NCI-H2196 treated with DMSO at 0.1 percent for 48 hours (cell line): ENCODE data around the gene TMEM120B.

Experiments
- DNase-seq: peaks from one replicate; lab custom pipeline; 2025; ENCODE audit not compliant: unreplicated experiment; lab: John Stamatoyannopoulos, UW

Gene TMEM120B

GRCh38 chr12:121812921-121813896 lies 100.7 kb downstream of the TMEM120B start:
- DNase-seq, result no peak

- no peak for DNase-seq
Measured at GRCh38 chr12:121813951-121814350, 101.4 kb downstream of the TMEM120B start.

- DNase-seq, result no peak
Measured at GRCh38 chr12:121814429-121815119, 102.0 kb downstream of the TMEM120B start.

GRCh38 chr12:121815263-121815662 lies 102.7 kb downstream of the TMEM120B start:
- DNase-seq, result no peak

- DNase-seq, result no peak
Measured at GRCh38 chr12:121816925-121817647, 104.5 kb downstream of the TMEM120B start.

GRCh38 chr12:121817648-121818043 lies 105.1 kb downstream of the TMEM120B start:
- no peak for DNase-seq

- DNase-seq, result no peak
Measured at GRCh38 chr12:121819212-121819949, 106.8 kb downstream of the TMEM120B start.

GRCh38 chr12:121820056-121820455 lies 107.5 kb downstream of the TMEM120B start:
- no peak for DNase-seq

GRCh38 chr12:121822393-121823100 lies 110.0 kb downstream of the TMEM120B start:
- no peak for DNase-seq

- no peak for DNase-seq
Measured at GRCh38 chr12:121823101-121823726, 110.7 kb downstream of the TMEM120B start.

GRCh38 chr12:121823727-121824115 lies 111.2 kb downstream of the TMEM120B start:
- DNase-seq, result no peak

GRCh38 chr12:121825041-121825523 lies 112.5 kb downstream of the TMEM120B start:
- DNase-seq, result no peak

GRCh38 chr12:121826318-121827150 lies 114.0 kb downstream of the TMEM120B start:
- no peak for DNase-seq

GRCh38 chr12:121827351-121828099 lies 115.0 kb downstream of the TMEM120B start:
- DNase-seq, result no peak

- no peak for DNase-seq
Measured at GRCh38 chr12:121828306-121828705, 115.8 kb downstream of the TMEM120B start.

GRCh38 chr12:121828826-121829225 lies 116.3 kb downstream of the TMEM120B start:
- no peak for DNase-seq

- DNase-seq, result no peak
Measured at GRCh38 chr12:121829250-121829918, 116.8 kb downstream of the TMEM120B start.
